EH (cell line): ENCODE results near the gene GRID1.

Experiments used
- DNase-seq: peaks from one replicate; pipeline ENCODE4 v3.0.0-alpha.2; 2015; ENCODE audit warnings: low read depth

The GRID1 gene

GRCh38 chr10:86210416-86210815, 156.2 kb downstream of the GRID1 start:
- no peak for DNase-seq

DNA sequence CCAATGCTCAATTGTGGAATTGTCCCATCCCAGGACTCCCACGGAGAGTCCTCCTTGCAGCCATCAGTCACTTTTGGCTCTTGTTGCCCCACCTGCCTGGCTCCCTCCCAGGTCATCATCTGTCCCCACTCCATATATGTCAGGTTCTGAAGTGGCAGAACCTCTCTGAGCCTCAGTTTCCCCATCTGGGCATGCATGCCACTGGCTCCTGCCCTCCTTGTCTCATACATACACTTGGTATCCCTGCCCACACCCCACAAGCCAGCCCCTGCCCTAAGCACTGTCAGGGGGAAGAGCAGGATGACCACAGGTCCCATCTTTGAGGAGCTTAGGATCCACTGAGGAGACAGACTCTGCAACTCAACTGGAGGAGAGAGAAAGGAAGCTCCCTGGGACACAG, 156.9 kb downstream of the GRID1 start:
- no peak for DNase-seq

DNA sequence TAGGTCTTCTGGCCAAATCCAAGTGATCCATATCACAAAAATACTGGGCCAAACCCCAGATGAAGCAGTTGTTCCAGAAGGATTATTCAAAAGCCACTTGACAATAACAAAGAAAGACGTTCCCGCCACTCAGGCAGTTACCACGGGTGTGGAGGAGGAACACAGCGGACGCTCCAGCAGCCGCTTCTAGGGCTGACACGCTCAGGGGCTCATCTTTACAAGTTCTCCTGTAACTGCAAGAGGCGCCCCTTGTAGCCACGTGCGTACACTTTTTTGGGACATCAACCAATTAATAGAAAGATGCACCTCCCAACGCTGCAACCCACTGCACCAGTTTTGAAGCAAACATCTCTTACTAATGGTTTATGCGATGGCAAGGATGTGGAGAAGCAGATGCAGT, 159.4 kb downstream of the GRID1 start:
- DNase-seq, result no peak

GRCh38 chr10:86206240-86206579, 160.4 kb downstream of the GRID1 start:
- DNase-seq, result no peak

- DNase-seq, result no peak
Measured at GRCh38 chr10:86205306-86206239, 161.0 kb downstream of the GRID1 start.

DNA sequence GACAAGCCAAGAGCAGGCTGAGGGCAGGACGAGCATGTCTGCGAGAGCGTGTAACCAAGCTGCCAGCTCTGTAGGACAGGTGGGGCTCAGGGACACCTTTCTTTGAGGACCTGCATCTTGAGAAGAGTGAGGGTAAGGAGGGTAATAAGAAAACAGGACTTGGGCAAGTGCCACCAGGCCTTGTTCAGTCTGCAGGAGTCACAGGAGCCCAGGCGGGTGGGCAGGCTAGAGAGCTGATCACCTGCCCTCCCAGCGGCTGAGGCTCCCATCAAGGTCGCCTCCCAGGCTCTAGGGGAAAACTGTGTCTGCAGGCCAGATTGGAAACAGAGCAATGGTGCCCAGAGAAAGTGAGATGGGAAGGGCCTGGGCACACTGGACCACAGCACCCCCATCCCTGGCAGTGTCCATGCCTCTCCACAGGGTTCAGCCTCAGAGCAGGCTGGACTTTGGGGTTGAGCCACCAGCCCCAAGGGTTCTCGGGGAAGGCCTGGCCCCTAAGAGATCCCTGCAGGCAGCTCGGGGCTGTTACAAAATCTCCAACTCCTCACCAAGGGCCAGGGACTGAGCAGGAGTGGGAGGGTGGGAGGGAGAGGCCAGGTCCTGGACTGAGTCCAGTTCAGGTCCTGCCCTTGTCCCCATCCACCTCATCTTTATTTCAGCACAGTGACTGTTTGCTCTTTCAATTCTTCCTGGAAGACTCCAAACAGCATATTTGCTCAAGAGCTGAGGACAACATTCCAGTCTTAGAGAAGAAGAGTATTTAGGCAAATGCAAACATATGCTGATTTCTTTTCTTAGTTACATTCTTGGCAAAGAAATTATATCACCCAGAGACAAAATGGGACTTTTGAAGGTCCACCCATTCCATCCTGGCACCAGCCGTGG, 161.9 kb downstream of the GRID1 start:
- DNase-seq, result no peak

- DNase-seq, result peak; percentile 27
Measured at GRCh38 chr10:86203162-86203905, 163.3 kb downstream of the GRID1 start.

DNA sequence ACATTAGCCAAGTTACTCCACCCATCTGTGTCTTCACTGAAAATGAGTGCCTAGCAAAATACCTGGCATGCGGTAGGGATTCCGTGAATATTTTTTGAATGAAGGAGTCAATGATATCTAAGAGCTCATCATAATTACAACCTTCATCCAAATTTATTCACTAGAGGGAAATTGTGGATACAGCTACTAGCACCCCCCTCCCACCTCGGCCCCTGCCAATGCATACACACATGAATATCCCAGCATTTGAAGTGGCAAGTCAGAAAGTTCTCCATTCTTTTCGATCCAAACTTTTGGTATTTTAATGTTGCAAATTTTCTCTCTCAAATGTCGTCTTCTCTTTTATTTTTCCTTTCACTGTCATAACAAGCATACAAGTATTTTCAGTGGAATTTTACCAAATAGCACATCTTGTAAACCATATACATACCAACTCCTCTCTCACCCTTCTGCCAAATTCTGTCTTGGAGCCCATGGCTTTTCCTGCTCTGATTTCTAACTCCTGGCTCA, 164.3 kb downstream of the GRID1 start:
- no peak for DNase-seq

- DNase-seq, result no peak
Measured at GRCh38 chr10:86200867-86201266, 165.7 kb downstream of the GRID1 start.

DNA sequence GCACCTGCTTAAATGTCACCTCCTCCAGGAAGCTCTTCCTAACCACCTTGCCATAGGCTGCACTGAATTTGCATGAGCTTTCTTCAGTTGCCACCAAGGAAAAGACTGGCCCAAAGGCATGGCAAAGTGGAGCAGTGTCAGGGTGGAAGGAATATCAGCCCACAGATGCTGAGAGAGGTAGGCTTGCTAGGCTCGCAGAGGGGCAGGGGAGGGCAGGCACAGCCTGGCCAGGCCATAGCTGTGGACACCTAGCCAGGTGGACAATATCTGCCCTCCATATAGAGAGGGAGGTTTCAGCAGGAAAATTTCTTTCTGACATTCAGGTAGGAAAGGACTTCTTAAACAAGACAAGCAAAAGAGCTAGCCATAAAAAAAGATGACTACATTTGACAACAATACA, 166.3 kb downstream of the GRID1 start:
- no peak for DNase-seq

DNA sequence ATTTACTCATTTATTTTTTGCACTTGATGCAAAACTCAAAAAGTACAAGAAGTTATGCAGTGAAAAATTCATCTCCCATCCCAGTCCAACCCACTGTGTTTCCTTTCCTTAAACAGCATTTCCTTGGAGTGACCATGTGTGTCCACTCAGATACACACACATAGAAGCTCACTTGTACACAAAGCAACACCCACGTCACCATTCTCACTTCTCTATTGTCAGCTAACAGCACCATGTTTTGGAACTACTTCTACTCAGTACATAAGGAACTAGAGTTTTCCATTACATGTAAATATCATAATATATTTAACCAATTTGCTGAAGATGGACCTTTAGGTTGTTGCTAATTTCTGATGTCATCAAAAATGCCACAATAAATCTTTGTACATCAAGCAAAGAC, 167.6 kb downstream of the GRID1 start:
- no peak for DNase-seq

DNA sequence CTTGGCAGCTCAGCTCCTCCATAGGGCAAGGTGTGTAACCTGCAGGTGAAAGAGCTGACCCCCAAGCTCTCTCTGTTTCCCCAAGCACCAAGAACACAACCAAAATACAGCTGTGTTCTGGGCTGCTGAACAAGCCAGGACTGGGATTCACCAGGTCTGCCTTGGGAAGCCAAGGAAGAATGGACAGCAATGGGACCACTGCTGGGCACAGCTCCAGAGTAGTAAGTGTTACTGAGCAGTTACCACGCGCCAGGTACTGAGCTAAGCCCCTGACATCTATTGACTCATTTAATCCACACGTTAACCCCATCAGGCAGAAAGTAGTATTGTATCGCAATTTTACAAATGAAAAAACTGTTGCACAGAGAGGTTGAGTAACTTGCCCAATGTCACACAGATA, 168.3 kb downstream of the GRID1 start:
- DNase-seq, result no peak

DNA sequence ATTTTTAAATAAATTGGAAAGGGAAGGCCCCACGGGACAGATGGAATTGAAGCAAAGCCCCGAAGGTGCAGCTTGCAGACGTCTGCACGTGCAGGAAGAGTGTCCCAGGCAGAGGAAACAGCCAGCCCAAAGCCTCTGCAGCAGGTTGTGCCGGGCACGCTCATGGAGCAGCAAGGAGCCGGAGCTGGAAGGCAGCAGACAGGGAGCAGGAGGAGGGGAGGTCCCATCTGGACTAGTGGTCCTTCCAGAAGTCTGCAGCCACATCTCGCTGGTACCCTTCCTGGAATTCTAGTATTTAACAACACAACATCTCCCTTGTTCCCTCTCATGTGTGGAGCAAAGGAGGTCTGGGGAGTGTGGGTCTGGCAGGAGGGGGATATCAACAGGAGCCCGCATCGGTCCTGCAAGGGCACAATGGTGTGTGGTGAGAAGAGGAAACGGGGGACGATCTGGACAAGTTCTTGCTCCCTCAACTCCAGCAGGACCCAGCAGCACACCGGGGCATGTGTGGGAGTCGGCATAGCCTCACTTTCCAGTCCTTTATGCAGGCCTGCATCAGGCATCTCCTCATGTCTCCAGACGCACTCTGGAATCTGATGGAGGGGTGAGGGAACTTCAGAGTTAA, 169.3 kb downstream of the GRID1 start:
- no peak for DNase-seq

GRCh38 chr10:86195521-86196157, 171.0 kb downstream of the GRID1 start:
- DNase-seq, result no peak

DNA sequence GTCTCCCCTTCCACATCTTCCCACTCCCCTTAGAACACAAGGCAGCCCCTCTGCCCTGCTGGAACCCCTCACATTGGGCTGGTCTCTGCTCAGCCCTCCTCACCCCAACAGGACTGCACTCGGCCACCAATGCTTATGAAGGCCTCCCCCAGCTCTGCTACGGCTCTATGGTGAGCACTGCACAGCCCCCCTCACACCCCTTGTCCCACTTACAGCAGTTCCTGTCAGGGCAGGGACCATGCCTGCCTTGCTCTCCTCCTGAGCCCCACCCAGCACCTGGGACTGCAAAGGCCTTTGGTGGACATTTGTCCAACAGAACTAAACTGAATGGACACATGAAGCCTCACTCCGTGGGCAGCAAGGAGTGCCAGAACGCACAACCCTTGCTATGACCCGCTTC, 171.9 kb downstream of the GRID1 start:
- DNase-seq, result no peak

GRCh38 chr10:86193841-86194240, 172.8 kb downstream of the GRID1 start:
- no peak for DNase-seq

- no peak for DNase-seq
Measured at GRCh38 chr10:86192691-86193090, 173.9 kb downstream of the GRID1 start.

DNA sequence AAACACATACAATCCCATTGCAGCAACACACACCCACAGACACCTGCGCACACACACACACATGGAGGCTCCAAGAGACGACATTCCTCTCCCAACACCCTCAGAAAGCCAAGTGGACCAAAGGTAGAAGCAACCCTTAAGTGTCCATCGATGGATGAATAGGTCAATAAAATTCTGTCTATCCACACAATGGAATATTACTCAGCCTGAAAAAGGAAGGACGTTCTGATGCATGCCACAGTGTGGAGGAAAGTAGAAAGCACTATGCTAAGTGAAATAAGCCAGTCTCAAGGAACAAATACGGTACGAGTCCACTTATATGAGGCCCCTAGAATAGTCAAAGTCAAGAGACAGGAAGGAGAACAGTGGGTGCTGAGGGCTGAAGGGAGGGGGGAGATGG, 174.4 kb downstream of the GRID1 start:
- DNase-seq, result no peak

DNA sequence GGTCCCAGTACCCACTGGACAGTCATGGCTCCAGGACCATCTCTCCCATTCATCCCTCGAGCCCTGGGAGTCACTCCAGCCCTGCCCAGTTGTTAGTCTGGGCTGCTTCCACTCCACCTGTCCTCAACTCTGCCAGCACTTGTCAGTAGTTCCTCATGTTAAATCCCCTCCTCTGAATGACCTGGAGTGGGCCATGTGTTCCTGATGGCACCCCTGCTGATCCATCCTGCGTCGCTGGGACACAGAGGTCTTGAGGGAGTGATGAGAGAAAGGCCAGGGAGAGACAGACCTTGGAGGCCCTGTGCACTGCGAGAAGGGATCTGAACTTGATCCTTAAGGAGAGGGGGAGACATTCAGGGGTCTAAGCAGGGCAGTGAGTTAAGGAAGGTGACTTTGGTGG, 174.9 kb downstream of the GRID1 start:
- no peak for DNase-seq

DNA sequence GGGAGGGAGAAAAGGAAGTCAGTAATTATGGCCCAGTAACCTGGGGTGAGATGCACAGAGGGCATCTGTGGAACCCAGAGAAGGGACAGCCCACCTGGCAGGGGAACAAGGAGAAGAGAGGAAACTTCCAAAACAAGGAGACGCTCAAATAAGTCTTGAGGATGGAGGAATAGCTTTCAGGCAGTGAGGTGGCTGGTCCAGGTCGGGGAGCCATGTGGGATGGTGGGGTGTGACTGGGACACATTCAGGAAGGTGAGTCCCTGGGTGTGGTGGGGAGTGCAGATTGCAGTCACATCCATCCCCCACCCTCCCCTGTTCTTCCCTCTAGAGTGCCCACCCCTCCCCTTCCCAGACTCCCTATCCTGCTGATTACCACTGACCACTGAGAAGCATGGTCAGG, 175.4 kb downstream of the GRID1 start:
- no peak for DNase-seq

DNA sequence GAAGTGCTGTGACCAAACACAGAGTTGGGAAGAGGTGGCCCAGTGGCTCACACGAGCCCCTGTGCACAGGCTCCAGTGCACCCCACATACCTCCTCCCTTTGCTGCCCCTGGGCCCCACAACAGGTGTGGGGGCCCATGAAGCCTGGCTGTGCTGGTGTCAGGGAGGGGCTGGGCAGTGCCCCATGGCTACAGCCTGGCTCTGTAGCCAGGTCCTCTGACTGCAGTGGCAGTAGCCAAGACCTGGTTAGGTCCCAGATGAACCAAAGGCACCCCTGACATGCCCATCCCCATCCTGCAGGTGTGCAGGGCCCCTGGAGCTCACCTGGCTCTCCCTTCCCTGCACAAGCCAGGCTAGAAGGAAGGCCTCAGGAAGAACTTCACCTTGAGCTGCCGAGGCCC, 176.3 kb downstream of the GRID1 start:
- DNase-seq, result no peak
